AML-193 (cell line): ENCODE data around the gene MEIS1.
"Not testable (repeated sequence)": the region's sequence is repeated elsewhere in the genome, so short reads cannot be mapped to it uniquely, and the experiment has no call there.

Experiments used
- DNase-seq, 2 experiments: peaks; one replicate each; lab custom pipeline; 2025; lab: John Stamatoyannopoulos, UW

The MEIS1 gene

GRCh38 chr2:66434679-66435548 lies at the start of gene MEIS1:
Gene MEIS1 (plus strand): TSS chr2:66435125. CDS start chr2:66435857, 732 bp downstream.
- no peak for DNase-seq

GRCh38 chr2:66387016-66387753 lies 47.7 kb upstream of the MEIS1 start:
- DNase-seq: no peak

- DNase-seq: no peak
Observed at GRCh38 chr2:66389651-66390131, 45.2 kb upstream of the MEIS1 start.

GRCh38 chr2:66390152-66390551 lies 44.8 kb upstream of the MEIS1 start:
- DNase-seq: no peak

GRCh38 chr2:66390811-66391210 lies 44.1 kb upstream of the MEIS1 start:
- DNase-seq: no peak

GRCh38 chr2:66391240-66391639 lies 43.7 kb upstream of the MEIS1 start:
- DNase-seq: not testable (repeated sequence)

- no peak for DNase-seq
Observed at GRCh38 chr2:66405473-66405872, 29.5 kb upstream of the MEIS1 start.

GRCh38 chr2:66408905-66409304 lies 26.0 kb upstream of the MEIS1 start:
- no peak for DNase-seq

GRCh38 chr2:66412874-66413273 lies 22.1 kb upstream of the MEIS1 start:
- DNase-seq: no peak

- no peak for DNase-seq
Observed at GRCh38 chr2:66414896-66415295, 20.0 kb upstream of the MEIS1 start.

GRCh38 chr2:66418381-66418780 lies 16.5 kb upstream of the MEIS1 start:
- no peak for DNase-seq

GRCh38 chr2:66421612-66422011 lies 13.3 kb upstream of the MEIS1 start:
- DNase-seq: no peak

GRCh38 chr2:66423391-66424124 lies 11.4 kb upstream of the MEIS1 start:
- DNase-seq: no peak

- no peak for DNase-seq
Observed at GRCh38 chr2:66426244-66427111, 8.4 kb upstream of the MEIS1 start.

GRCh38 chr2:66427300-66427699 lies 7.6 kb upstream of the MEIS1 start:
- DNase-seq: no peak

- DNase-seq: peak; percentile 8 to 12
Observed at GRCh38 chr2:66428986-66429612, 5.8 kb upstream of the MEIS1 start.

- no peak for DNase-seq
Observed at GRCh38 chr2:66429693-66430504, 5.0 kb upstream of the MEIS1 start.

GRCh38 chr2:66430505-66431273 lies 4.2 kb upstream of the MEIS1 start:
- no peak for DNase-seq

GRCh38 chr2:66431274-66431642 lies 3.7 kb upstream of the MEIS1 start:
- no peak for DNase-seq
